SU-DHL-6 (cell line): ENCODE data around the gene TMSB4X.
A peak's percentile ranks its signal among the peaks of the same experiment; 100 is the strongest.

ENCODE experiments used
- H2AFZ ChIP-seq: fragments of 200-600 bp; sonication (generic); 2 replicates; pipeline ENCODE4 v1.6.1; 2014; ENCODE audit warnings: low read depth, mild to moderate bottlenecking, moderate library complexity, mixed read lengths, antibody characterized with exemption, low read length; ENCODE audit not compliant: severe bottlenecking
- H3F3A ChIP-seq: fragments of 200-600 bp; shearing (Covaris generic); 2 replicates; pipeline ENCODE4 v1.6.0; 2016; ENCODE audit warnings: antibody characterized with exemption, mild to moderate bottlenecking; ENCODE audit not compliant: insufficient read depth
- H3K27ac ChIP-seq: fragments of 200-600 bp; sonication (generic); 2 replicates; pipeline ENCODE4 v1.5.1; 2016; ENCODE audit warnings: low read depth, mild to moderate bottlenecking, low read length, moderate library complexity, mixed read lengths
- H3K27me3 ChIP-seq: fragments of 200-600 bp; sonication (generic), shearing (Covaris generic); 2 replicates; pipeline ENCODE4 v1.6.0; 2014; ENCODE audit warnings: mild to moderate bottlenecking, low read length
- H3K36me3 ChIP-seq: fragments of 200-600 bp; sonication (generic); 2 replicates; pipeline ENCODE4 v1.6.1; 2014; ENCODE audit warnings: mild to moderate bottlenecking, low read length, mixed read lengths
- H3K4me2 ChIP-seq: fragments of 300-600, 200-600 bp; shearing (Covaris generic), sonication (generic); 2 replicates; pipeline ENCODE4 v1.6.0; 2014; ENCODE audit warnings: low read length, low read depth, mild to moderate bottlenecking; ENCODE audit not compliant: poor library complexity, severe bottlenecking
- H3K4me3 ChIP-seq: fragments of 200-600 bp; sonication (generic); 2 replicates; pipeline ENCODE4 v1.5.1; 2014; ENCODE audit warnings: antibody characterized with exemption, low read length, mild to moderate bottlenecking, mixed read lengths; ENCODE audit not compliant: insufficient read depth, poor library complexity, severe bottlenecking
- H3K79me2 ChIP-seq: fragments of 200-600 bp; sonication (generic); 2 replicates; pipeline ENCODE4 v1.6.1; 2014; ENCODE audit warnings: mild to moderate bottlenecking, low read length, moderate library complexity; ENCODE audit not compliant: insufficient read depth
- H3K9ac ChIP-seq: fragments of 200-600 bp; sonication (generic); 2 replicates; pipeline ENCODE4 v1.7.0; 2014; ENCODE audit warnings: mild to moderate bottlenecking, low read length
- H3K9me2 ChIP-seq: fragments of 200-600 bp; sonication (generic); replicated peaks from 2 replicates; pipeline ENCODE4 v1.6.1; 2014; ENCODE audit warnings: low read length; ENCODE audit not compliant: insufficient read depth
- H3K9me3 ChIP-seq: fragments of 200-600 bp; sonication (generic); 2 replicates; pipeline ENCODE4 v1.6.1; 2014; ENCODE audit warnings: low read length, mixed read lengths; ENCODE audit not compliant: insufficient read depth
- H4K20me1 ChIP-seq: fragments of 200-600 bp; sonication (generic); 2 replicates; pipeline ENCODE4 v1.6.1; 2014; ENCODE audit warnings: low read depth, mild to moderate bottlenecking, antibody characterized with exemption, low read length, moderate library complexity, mixed read lengths
- CTCF ChIP-seq: fragments of 200-600 bp; sonication (generic); IDR thresholded peaks from one replicate; pipeline ENCODE4 v1.5.1; 2017; ENCODE audit warnings: antibody characterized with exemption, mild to moderate bottlenecking, low read length, moderate library complexity; ENCODE audit not compliant: insufficient read depth, poor library complexity, severe bottlenecking
- EZH2phosphoT487 ChIP-seq: fragments of 200-600 bp; sonication (generic), shearing (Covaris generic); conservative IDR thresholded peaks from 2 replicates; pipeline ENCODE4 v1.6.1; 2018; ENCODE audit warnings: mild to moderate bottlenecking, antibody characterized with exemption, low read length, moderate library complexity, mixed read lengths

Gene TMSB4X

GRCh38 chrX:12994321-12994720, 19.4 kb downstream of the TMSB4X start:
- Histone ChIP-seq H2AFZ (no peak overlapping the region), H3K79me2 (no peaks in the 10 kb centered on the region), H3K27ac (no peak overlapping the region), H3K27me3 (no peaks in the 10 kb centered on the region), H3K4me3 (no peak overlapping the region), H3K9me2 (no peaks in the 10 kb centered on the region), H3K36me3 (no peaks in the 10 kb centered on the region), H3K9ac (no peak overlapping the region), H3K4me2 (no peak overlapping the region), H3K9me3 (no peaks in the 10 kb centered on the region), H3F3A (peaks cover 5% of the 10 kb centered on the region), H4K20me1 (no peaks in the 10 kb centered on the region)
- no peak for TF ChIP-seq CTCF
- no peak for TF ChIP-seq EZH2phosphoT487

- no peaks in the 10 kb centered on the region for H4K20me1 ChIP-seq
- H3K9ac ChIP-seq = no peak overlapping the region
- H3F3A ChIP-seq = peaks cover 31% of the 10 kb centered on the region
- TF ChIP-seq CTCF (no peak), EZH2phosphoT487 (no peak)
- no peak overlapping the region for H3K27ac ChIP-seq
- no peak overlapping the region for H2AFZ ChIP-seq
- H3K27me3 ChIP-seq = no peaks in the 10 kb centered on the region
- no peaks in the 10 kb centered on the region for H3K36me3 ChIP-seq
- H3K4me3 ChIP-seq = no peak overlapping the region
- H3K79me2 ChIP-seq = no peaks in the 10 kb centered on the region
- H3K9me3 ChIP-seq = no peaks in the 10 kb centered on the region
- no peak overlapping the region for H3K4me2 ChIP-seq
- no peaks in the 10 kb centered on the region for H3K9me2 ChIP-seq
Measured at GRCh38 chrX:12996934-12997435, 22.1 kb downstream of the TMSB4X start.

GRCh38 chrX:12997906-12998687, 23.2 kb downstream of the TMSB4X start:
- Histone ChIP-seq H4K20me1 (no peaks in the 10 kb centered on the region), H3K79me2 (no peaks in the 10 kb centered on the region), H3K9ac (peak overlapping the region; percentile 36), H3K4me2 (peak overlapping the region; percentile 86), H3K9me2 (no peaks in the 10 kb centered on the region), H3K27me3 (no peaks in the 10 kb centered on the region), H3K27ac (peak overlapping the region; percentile 100), H3F3A (peaks cover 42% of the 10 kb centered on the region), H2AFZ (peak overlapping the region; percentile 84), H3K36me3 (no peaks in the 10 kb centered on the region), H3K4me3 (no peak overlapping the region), H3K9me3 (no peaks in the 10 kb centered on the region)
- no peak for TF ChIP-seq CTCF
- TF ChIP-seq EZH2phosphoT487 = no peak
